ENCODE measurements around the gene MARCKSL1.
"Not testable (repeated sequence)": the region's sequence is repeated elsewhere in the genome, so short reads cannot be mapped to it uniquely, and the experiment has no call there.

MARCKSL1 gene

GRCh38 chr1:32335790-32336590 is at the start of gene MARCKSL1:
Gene MARCKSL1 (minus strand): TSS chr1:32336233. CDS start chr1:32336033, 200 bp downstream.
- peak; percentile 86 to 92 for DNase-seq

- DNase-seq, result no peak
These were observed 44.0 kb upstream of the MARCKSL1 start for GRCh38 chr1:32380057-32380456.

- no peak for DNase-seq
These were observed 41.6 kb upstream of the MARCKSL1 start for GRCh38 chr1:32377541-32378220.

- DNase-seq, result no peak
These were observed 40.2 kb upstream of the MARCKSL1 start for GRCh38 chr1:32376199-32376598.

- DNase-seq, result no peak
These were observed 38.1 kb upstream of the MARCKSL1 start for GRCh38 chr1:32373996-32374592.

GRCh38 chr1:32372149-32372756 is 36.2 kb upstream of the MARCKSL1 start:
- DNase-seq, result peak; percentile 64 to 80

GRCh38 chr1:32367912-32368635 is 32.0 kb upstream of the MARCKSL1 start:
- no peak for DNase-seq

GRCh38 chr1:32365445-32365844 is 29.4 kb upstream of the MARCKSL1 start:
- no peak for DNase-seq

GRCh38 chr1:32364836-32365235 is 28.8 kb upstream of the MARCKSL1 start:
- DNase-seq, result no peak

GRCh38 chr1:32363713-32364112 is 27.7 kb upstream of the MARCKSL1 start:
- DNase-seq, result no peak

- no peak for DNase-seq
These were observed 26.7 kb upstream of the MARCKSL1 start, which contains the start of the genes FAM229A and TSSK3 for GRCh38 chr1:32362474-32363313. Gene FAM229A (minus strand): TSS chr1:32362485. CDS start chr1:32362091, 394 bp downstream. Gene TSSK3 (plus strand): TSS chr1:32362539. CDS start chr1:32362702, 163 bp downstream.

- peak; percentile 12 to 23 for DNase-seq
These were observed 25.8 kb upstream of the MARCKSL1 start for GRCh38 chr1:32361674-32362473.

- DNase-seq, result no peak
These were observed 25.3 kb upstream of the MARCKSL1 start for GRCh38 chr1:32361308-32361673.

- DNase-seq, result no peak
These were observed 22.4 kb upstream of the MARCKSL1 start for GRCh38 chr1:32358435-32358834.

GRCh38 chr1:32357614-32358013 is 21.6 kb upstream of the MARCKSL1 start:
- DNase-seq, result no peak

- no peak for DNase-seq
These were observed 20.4 kb upstream of the MARCKSL1 start for GRCh38 chr1:32356478-32356877.

- not testable (repeated sequence) for DNase-seq
These were observed 19.7 kb upstream of the MARCKSL1 start for GRCh38 chr1:32355778-32356177.

GRCh38 chr1:32353886-32354570 is 18.0 kb upstream of the MARCKSL1 start:
- no peak for DNase-seq

GRCh38 chr1:32353431-32353830 is 17.4 kb upstream of the MARCKSL1 start:
- no peak for DNase-seq

GRCh38 chr1:32352831-32353383 is 16.9 kb upstream of the MARCKSL1 start:
- no peak for DNase-seq

Measured in CD4-positive, alpha-beta T cell treated with Interferon alpha-2 for 1 hour (primary cell).